ENCODE results near the gene TRNP1. TPM values are rescaled to one million over a fixed set of nuclear protein-coding genes. Genes with fewer than 3 reads are reported as not detected.
"Not testable (repeated sequence)": the region's sequence is repeated elsewhere in the genome, so short reads cannot be mapped to it uniquely, and the experiment has no call there.

TRNP1 gene, protein sequence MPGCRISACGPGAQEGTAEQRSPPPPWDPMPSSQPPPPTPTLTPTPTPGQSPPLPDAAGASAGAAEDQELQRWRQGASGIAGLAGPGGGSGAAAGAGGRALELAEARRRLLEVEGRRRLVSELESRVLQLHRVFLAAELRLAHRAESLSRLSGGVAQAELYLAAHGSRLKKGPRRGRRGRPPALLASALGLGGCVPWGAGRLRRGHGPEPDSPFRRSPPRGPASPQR
- total RNA-seq = not detected
- not detected for polyA plus RNA-seq
- 0 to 0.76 (median 0.20) reads per million in 6 experiments for total RNA-seq

DNA sequence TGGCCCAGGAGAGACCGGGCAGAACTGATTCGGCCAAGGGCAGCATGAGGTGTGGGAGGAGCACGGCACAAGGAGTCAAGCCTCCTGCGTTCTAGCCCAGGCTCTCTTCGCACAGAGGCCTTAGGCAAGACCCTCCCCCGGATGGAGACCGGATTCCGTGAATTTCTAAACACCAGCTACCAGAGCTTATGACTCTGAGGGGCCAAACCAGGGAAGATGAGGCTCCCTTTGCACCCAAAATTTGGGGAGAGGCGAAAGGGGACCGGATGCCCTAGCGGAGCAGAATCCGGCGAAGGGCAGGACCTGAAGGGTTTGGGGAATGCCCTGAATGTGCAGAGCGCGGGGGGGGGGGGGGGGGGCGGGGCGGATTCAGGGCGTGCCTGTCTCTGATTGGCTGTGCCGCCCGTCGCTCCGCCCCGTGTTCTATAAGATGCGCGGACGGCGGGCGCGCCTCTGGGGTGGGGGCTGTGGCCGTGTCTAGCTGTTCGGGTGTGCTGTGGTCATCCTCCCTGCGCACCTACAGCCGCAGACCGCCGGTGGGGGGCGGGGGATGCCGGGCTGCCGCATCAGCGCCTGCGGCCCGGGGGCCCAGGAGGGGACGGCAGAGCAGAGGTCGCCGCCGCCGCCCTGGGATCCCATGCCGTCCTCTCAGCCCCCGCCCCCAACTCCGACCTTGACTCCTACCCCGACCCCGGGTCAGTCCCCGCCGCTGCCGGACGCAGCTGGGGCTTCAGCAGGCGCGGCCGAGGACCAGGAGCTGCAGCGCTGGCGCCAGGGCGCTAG, at the start of gene TRNP1:
Gene TRNP1 (plus strand): TSS at position 456 of the 783 bp plus-strand sequence. CDS start 95 bp downstream, at position 551.
- Mint-ChIP-seq H3K27me3 (peaks cover 30 to 63% (median 41%) of the 10 kb centered on the region in 5 donors), H3K36me3 (no peaks in the 10 kb centered on the region), H3K4me3 (peak within 1 kb of the TSS; percentile 74 to 91 (median 82)), H3K9me3 (peaks cover 0 to 3% (median 0%) of the 10 kb centered on the region in 9 donors), H3K4me1 (peaks cover 9 to 26% (median 16%) of the 10 kb centered on the region in 4 donors), H3K27ac (peak within 1 kb of the TSS in 4 of 10 donors; percentile 3 to 57 (median 29))
- ATAC-seq (peak; percentile 66 to 68), DNase-seq (peak; percentile 38 to 81 (median 59))
- POLR2A ChIA-PET = interaction anchor here (0.5 to 1.5 kb wide), 4 partner anchors 93 to 486 kb away, joined by 3 to 5 read pairs (median 4); partner anchors contain the start of gene GPATCH3

DNA sequence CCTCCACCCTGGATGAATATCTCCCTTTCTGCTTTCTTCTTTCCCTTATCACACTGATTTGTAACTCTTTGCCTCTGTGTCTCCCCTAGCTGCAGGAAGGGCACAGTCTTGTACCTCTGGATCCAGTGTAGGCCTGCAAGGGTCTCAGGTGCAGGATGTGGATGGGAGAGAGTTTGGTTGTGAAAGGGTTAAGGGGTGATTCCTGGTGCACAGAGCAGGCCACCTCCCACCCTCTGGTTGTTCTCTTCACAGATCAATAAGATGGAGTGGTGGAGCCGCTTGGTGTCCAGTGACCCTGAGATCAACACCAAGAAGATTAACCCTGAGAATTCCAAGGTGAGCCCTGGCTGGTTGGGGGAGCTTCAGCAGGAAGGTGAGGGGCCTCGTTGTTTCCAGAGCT, 48.4 kb upstream of the TRNP1 start:
- Mint-ChIP-seq H3K4me3 (no peak overlapping the region), H3K36me3 (peaks cover 0 to 65% (median 11%) of the 10 kb centered on the region in 3 donors), H3K4me1 (peaks cover 0 to 7% (median 0%) of the 10 kb centered on the region in 4 donors), H3K9me3 (no peaks in the 10 kb centered on the region), H3K27me3 (no peaks in the 10 kb centered on the region), H3K27ac (peak overlapping the region in 2 of 10 donors; percentile 47 to 68)
- POLR2A ChIA-PET = no interaction called here
- no peak for DNase-seq
- no peak for ATAC-seq

DNA sequence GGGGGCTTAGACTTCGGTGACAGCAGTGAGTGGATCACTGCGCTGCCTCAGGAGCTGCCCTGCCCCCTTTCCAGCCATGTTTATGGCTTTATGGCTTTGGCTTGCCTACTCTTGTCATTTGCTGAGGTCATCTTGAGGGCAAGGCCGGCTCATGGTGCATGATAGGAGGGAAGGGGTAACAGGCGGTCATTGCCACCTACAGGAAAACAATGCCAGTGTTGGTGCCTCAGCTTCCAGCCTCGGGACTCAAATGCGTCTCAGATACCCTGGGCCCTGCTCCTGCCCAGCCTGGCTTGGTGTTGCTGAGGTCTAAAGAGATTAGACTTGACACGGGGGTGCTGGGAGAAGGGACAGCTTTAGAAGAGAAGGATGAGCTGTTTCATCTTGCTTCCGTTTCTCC, 47.8 kb upstream of the TRNP1 start:
- ATAC-seq = no peak
- Mint-ChIP-seq H3K36me3 (peaks cover 0 to 66% (median 11%) of the 10 kb centered on the region in 3 donors), H3K27me3 (no peaks in the 10 kb centered on the region), H3K9me3 (no peaks in the 10 kb centered on the region), H3K27ac (peak overlapping the region in 2 of 10 donors; percentile 9 to 68), H3K4me3 (no peak overlapping the region), H3K4me1 (peaks cover 0 to 7% (median 0%) of the 10 kb centered on the region in 4 donors)
- POLR2A ChIA-PET = no interaction called here
- DNase-seq = no peak

DNA sequence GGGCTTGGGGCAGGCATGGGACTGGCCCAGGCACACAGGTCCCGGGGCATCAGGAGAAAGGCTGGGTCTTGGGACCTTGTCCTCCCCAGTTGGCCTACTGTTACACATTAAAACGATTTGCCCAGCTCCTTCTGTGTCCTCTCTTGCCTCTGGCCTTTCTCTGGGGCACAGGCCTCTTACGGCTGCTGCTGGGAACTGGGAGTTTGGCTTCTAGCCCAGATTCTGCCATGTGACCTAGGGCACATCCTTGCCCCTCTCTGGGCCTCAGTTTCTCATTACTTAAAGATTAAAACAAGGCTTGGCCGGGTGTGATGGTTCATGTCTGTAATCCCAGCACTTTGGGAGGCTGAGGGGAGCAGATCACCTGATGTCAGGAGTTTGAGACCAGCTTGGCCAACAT, 47.2 kb upstream of the TRNP1 start:
- Mint-ChIP-seq H3K36me3 (peaks cover 0 to 65% (median 11%) of the 10 kb centered on the region in 3 donors), H3K27me3 (no peaks in the 10 kb centered on the region), H3K4me1 (peaks cover 0 to 7% (median 0%) of the 10 kb centered on the region in 4 donors), H3K9me3 (no peaks in the 10 kb centered on the region), H3K4me3 (no peak overlapping the region), H3K27ac (no peak overlapping the region)
- ATAC-seq = no peak
- no peak for DNase-seq
- POLR2A ChIA-PET = no interaction called here

DNA sequence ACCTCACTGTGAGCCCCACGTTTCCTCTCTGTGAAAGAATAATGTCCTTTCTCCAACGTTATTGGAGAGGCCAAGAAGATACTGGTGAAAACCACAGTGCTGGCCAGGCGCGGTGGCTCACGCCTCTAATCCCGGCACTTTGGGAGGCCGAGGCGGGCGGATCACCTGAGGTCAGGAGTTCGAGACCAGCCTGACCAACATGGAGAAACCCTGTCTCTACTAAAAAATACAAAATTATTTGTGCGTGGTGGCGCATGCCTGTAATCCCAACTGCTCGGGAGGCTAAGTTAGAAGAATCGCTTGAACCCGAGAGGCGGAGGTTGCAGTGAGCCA, 44.8 kb upstream of the TRNP1 start:
- H3K36me3 Mint-ChIP-seq = peaks cover 0 to 60% (median 19%) of the 10 kb centered on the region in 3 donors
- H3K4me3 Mint-ChIP-seq, DNase-seq, H3K9me3 Mint-ChIP-seq, POLR2A ChIA-PET, H3K27me3 Mint-ChIP-seq, H3K27ac Mint-ChIP-seq, ATAC-seq, H3K4me1 Mint-ChIP-seq: not testable (repeated sequence)

DNA sequence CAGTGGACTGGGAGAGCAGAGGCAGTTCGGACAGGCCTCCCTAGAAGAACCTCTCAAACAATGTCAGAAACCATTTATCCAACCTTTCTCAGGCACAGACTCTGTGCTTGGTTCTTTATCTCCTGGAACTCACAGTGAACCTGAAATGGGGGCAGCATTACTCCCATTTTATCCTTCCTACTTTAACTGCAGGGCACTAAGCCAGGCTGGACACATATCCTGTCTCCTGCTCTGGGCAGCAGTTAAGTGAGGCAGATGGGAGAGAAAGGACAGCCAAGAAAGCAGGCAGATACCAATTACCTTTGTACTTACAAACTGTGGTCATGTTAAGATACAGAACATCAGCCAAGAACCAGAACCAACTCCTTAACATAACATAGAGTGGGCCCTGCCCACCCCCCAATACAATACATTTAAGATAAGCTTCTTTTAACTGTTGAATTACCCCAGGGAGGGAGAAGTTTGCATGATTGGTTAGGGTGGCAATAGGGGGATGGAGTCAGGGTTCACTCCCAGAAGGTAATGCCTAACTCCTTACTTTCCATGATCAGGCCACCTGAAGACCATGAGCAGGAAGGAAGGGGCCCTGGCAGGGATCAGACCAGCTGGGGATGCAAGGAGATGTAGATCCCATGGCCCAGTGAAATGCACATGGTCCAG, 44.1 kb upstream of the TRNP1 start:
- DNase-seq (no peak), ATAC-seq (no peak)
- peaks cover 0 to 7% (median 0%) of the 10 kb centered on the region in 4 donors for H3K4me1 Mint-ChIP-seq
- H3K27ac Mint-ChIP-seq = peak overlapping the region in 2 of 10 donors; percentile 34 to 44
- H3K4me3 Mint-ChIP-seq = no peak overlapping the region
- POLR2A ChIA-PET = no interaction called here
- H3K27me3 Mint-ChIP-seq = peaks cover 0 to 2% (median 0%) of the 10 kb centered on the region in 5 donors
- no peaks in the 10 kb centered on the region for H3K9me3 Mint-ChIP-seq
- H3K36me3 Mint-ChIP-seq = peaks cover 0 to 56% (median 19%) of the 10 kb centered on the region in 3 donors

DNA sequence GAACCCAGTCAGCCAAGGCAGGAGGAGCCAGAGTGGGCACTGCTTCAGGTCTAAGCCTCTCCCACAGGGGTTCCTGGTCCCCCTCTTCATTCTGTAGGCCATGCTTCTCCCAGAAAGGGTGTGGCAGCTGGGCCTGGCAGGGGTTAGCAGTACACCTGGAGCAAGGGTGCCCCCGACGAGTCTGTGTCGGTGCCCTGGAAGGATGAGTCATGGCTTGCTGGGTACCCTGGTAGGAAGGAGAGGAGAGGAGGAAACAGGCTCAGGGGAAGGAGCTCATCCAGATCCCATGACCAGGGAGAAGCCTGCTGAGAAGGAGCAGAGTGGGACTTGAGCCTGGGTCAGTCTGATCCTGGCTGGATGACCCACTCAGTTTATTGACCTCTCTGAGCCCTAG, 43.6 kb upstream of the TRNP1 start:
- Mint-ChIP-seq H3K27me3 (peaks cover 0 to 2% (median 0%) of the 10 kb centered on the region in 5 donors), H3K4me3 (no peak overlapping the region), H3K36me3 (peaks cover 0 to 53% (median 19%) of the 10 kb centered on the region in 3 donors), H3K9me3 (no peaks in the 10 kb centered on the region), H3K27ac (no peak overlapping the region), H3K4me1 (peaks cover 0 to 7% (median 0%) of the 10 kb centered on the region in 4 donors)
- DNase-seq (no peak), ATAC-seq (no peak)
- POLR2A ChIA-PET = no interaction called here

DNA sequence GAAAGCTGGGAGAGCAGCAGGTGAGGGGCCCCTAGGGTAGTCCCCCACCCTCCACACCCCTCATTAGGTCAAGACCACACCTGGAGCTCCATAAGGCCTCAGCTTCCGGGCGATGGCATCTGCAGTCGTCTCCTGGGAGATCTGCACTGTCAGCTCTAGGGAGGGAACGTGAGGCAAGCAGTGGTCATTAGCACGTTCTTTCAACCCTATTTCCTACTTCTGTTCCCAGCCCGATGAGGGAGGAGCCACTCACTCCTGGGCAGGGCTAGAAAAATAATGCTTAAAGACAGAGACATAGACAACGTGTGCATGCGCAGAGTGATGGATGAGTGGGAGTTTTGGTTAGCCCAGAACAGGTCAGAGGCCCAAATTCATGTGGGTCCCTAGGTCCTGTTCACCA, 42.9 kb upstream of the TRNP1 start:
- peak overlapping the region in 1 of 10 donors; percentile 15 for H3K27ac Mint-ChIP-seq
- POLR2A ChIA-PET = no interaction called here

DNA sequence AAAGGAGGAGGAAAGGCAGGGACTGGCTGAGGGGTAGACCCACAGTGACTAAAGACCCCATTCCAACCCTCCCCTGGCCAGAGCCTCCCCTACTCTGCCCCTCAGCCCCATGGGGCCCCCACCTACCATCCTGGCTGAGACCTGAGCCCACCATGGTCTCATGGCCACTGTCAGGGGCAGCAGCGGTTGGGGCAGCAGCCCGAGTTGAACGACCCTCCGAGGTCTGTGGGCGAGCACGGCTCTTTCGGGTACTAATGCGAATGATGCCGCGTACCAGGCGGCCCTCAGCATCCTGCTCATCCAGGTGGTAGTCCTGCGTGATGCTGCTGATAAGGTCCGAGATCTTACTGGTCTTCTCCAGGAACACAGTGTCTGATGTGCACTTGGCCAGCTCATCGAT, 42.3 kb upstream of the TRNP1 start:
- ATAC-seq = no peak
- peaks cover 0 to 43% (median 14%) of the 10 kb centered on the region in 3 donors for H3K36me3 Mint-ChIP-seq
- no peak for DNase-seq
- no peak overlapping the region for H3K4me3 Mint-ChIP-seq
- no peaks in the 10 kb centered on the region for H3K9me3 Mint-ChIP-seq
- no peak overlapping the region for H3K27ac Mint-ChIP-seq
- H3K4me1 Mint-ChIP-seq = peaks cover 0 to 5% (median 0%) of the 10 kb centered on the region in 4 donors
- POLR2A ChIA-PET = no interaction called here
- peaks cover 0 to 2% (median 0%) of the 10 kb centered on the region in 5 donors for H3K27me3 Mint-ChIP-seq

More for the DNA sequence above, 42.9 kb upstream of the TRNP1 start:
- no peak overlapping the region for H3K4me3 Mint-ChIP-seq
- peaks cover 0 to 2% (median 0%) of the 10 kb centered on the region in 5 donors for H3K27me3 Mint-ChIP-seq
- peaks cover 0 to 49% (median 13%) of the 10 kb centered on the region in 3 donors for H3K36me3 Mint-ChIP-seq
- H3K4me1 Mint-ChIP-seq = peaks cover 0 to 5% (median 0%) of the 10 kb centered on the region in 4 donors
- DNase-seq = no peak
- ATAC-seq = no peak
- H3K9me3 Mint-ChIP-seq = no peaks in the 10 kb centered on the region

DNA sequence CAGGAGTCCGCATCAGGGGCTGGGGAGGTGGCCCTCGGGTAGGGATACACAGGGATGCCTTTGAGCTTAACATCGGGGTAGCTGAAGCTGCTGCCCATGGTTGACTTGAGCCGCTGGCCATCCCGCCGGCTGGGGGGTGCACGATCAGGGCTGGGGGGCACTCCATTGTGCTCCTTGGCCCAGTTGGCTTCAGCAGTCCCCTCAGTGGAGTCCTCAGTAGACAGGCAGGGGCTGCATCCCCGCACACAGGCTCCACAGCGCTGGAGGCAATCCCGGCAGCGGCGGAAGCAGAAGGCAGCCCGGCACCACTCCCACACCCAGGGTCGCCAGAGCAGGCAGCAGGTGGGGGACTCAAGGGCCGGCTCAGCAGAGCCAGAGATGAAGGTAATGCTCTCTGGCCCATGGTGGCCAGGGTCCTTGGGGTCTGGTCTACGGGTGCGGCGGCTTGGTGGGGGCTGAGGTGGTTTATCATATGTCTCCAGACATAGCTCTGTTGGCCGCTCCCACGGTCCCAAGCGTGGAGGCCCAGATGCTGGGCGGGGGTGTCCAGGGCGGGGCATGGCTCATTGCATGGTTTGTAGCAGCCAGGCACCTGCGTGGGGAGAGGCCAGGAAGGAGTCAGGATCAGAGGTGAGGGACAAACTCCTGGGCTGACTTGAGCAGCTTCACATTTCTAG, 41.5 kb upstream of the TRNP1 start:
- no peak for ATAC-seq
- no peak overlapping the region for H3K4me3 Mint-ChIP-seq
- H3K27me3 Mint-ChIP-seq = peaks cover 0 to 3% (median 0%) of the 10 kb centered on the region in 5 donors
- H3K4me1 Mint-ChIP-seq = peaks cover 0 to 5% (median 0%) of the 10 kb centered on the region in 4 donors
- no peaks in the 10 kb centered on the region for H3K9me3 Mint-ChIP-seq
- H3K27ac Mint-ChIP-seq = no peak overlapping the region
- DNase-seq = no peak
- POLR2A ChIA-PET = no interaction called here
- peaks cover 0 to 37% (median 15%) of the 10 kb centered on the region in 3 donors for H3K36me3 Mint-ChIP-seq

DNA sequence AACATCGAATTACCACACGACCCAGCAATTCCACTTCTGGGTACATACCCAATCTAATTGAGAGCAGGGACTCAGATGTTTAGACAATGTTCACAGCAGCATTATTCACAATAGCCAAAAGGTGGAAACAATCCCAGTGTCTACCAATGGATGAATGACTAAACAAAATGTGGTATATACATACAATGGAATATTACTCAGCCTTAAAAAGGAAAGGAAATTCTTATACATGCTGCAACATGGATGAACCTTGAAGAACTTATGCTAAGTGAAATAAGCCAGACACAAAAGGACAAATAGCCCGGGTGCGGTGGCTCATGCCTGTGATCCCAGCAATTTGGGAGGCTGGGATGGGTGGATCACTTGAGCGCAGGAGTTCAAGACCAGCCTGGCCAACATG, 40.1 kb upstream of the TRNP1 start:
- Mint-ChIP-seq H3K36me3 (peaks cover 0 to 34% (median 15%) of the 10 kb centered on the region in 3 donors), H3K27ac (no peak overlapping the region), H3K9me3 (no peaks in the 10 kb centered on the region), H3K4me3 (no peak overlapping the region), H3K27me3 (peaks cover 0 to 7% (median 0%) of the 10 kb centered on the region in 5 donors), H3K4me1 (peaks cover 0 to 5% (median 0%) of the 10 kb centered on the region in 4 donors)
- DNase-seq (no peak), ATAC-seq (no peak)
- POLR2A ChIA-PET = no interaction called here

DNA sequence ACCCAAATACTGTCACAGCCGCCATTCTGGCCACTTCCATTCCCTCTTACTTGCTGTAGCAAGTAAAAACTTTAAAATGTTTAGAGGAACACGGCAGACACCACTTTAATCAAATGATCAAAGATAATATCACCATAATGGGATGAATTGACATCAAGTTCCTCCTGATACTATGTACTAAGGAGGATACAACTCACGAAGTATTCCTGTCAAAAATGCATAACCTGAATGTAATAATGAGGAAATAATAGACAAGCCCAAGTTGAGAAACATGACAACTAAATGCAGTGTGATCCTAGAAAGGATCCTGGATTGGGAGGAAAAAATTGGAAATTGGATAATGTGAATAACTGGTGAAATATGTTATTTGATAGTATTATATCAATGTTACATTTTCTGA, 37.2 kb upstream of the TRNP1 start:
- ATAC-seq = no peak
- Mint-ChIP-seq H3K27ac (no peak overlapping the region), H3K4me3 (no peak overlapping the region), H3K4me1 (peaks cover 3 to 12% (median 9%) of the 10 kb centered on the region in 4 donors), H3K9me3 (no peaks in the 10 kb centered on the region), H3K36me3 (peaks cover 0 to 24% (median 15%) of the 10 kb centered on the region in 3 donors), H3K27me3 (peaks cover 0 to 14% (median 0%) of the 10 kb centered on the region in 5 donors)
- POLR2A ChIA-PET = no interaction called here
- no peak for DNase-seq
